ENCODE results near the gene GNAO1. TPM values are rescaled to one million over a fixed set of nuclear protein-coding genes. Genes with fewer than 3 reads are reported as not detected.

Gene GNAO1
- total and polyA plus RNA-seq, 2 donors (not counting 1 experiment from before 2014, with no cell fraction given) = 0.13 to 5.1 TPM

GRCh38 chr16:56399047-56399446 is 207.8 kb downstream of the GNAO1 start:
- H3K36me3 ChIP-seq (replicated peaks in 1 of 2; ENCODE audit: control extremely low read depth in 1 of 2, control insufficient read depth in 1 of 2, extremely low read depth in 1 of 2, insufficient read depth in 2 of 2, low read length in 1 of 2) = peaks cover 14 to 50% of the 10 kb centered on the region in 2 experiments
- no peak overlapping the region for H3K4me3 ChIP-seq (ENCODE audit: control extremely low read depth in 1 of 5, extremely low read depth in 1 of 5, insufficient read depth in 1 of 5, low read depth in 2 of 5, low read length in 4 of 5)
- no peak overlapping the region for H3K4me2 ChIP-seq (replicated peaks; ENCODE audit: low read depth, low read length, poor library complexity, severe bottlenecking)
- no peak overlapping the region for H2AFZ ChIP-seq (ENCODE audit: insufficient read depth, low read depth, low read length, poor library complexity, severe bottlenecking)
- H4K20me1 ChIP-seq (ENCODE audit: control insufficient read depth, insufficient read depth, low read length, poor library complexity, severe bottlenecking) = peaks cover 28% of the 10 kb centered on the region
- intact Hi-C loops (cut with micrococcal nuclease) = no loop called here
- H3K9ac ChIP-seq (ENCODE audit: low read length) = no peak overlapping the region
- no peaks in the 10 kb centered on the region for H3K9me3 Mint-ChIP-seq (ENCODE audit: insufficient read depth)
- peaks cover 9% of the 10 kb centered on the region for H3K4me1 Mint-ChIP-seq
- WGBS (ENCODE audit: insufficient coverage) = no CpG with 5 or more reads among the region's 2 CpGs
- H3K79me2 ChIP-seq (ENCODE audit: control insufficient read depth, insufficient read depth, low read length) = peaks cover 23% of the 10 kb centered on the region
- H3K27me3 ChIP-seq (replicated peaks in 1 of 4; ENCODE audit: control extremely low read depth in 1 of 4, control insufficient read depth in 3 of 4, insufficient read depth in 4 of 4, low read length in 3 of 4) = no peaks in the 10 kb centered on the region
- TF ChIP-seq CTCF (IDR thresholded peaks at IDR 0.05) = no peak
- TF ChIP-seq EZH2 (IDR thresholded peaks at IDR 0.05; ENCODE audit: borderline replicate concordance, insufficient read depth, low read depth, low read length, poor library complexity, severe bottlenecking) = no peak
- DNase-seq (no peak), ATAC-seq (ENCODE audit: low read depth) (no peak)
- H3K27ac Mint-ChIP-seq = no peak overlapping the region
- CTCF ChIA-PET = no interaction called here
- POLR2A ChIA-PET = no interaction called here
- H3K4me3 Mint-ChIP-seq = no peak overlapping the region
- no peak overlapping the region for H3K27ac ChIP-seq (ENCODE audit: low read length in 2 of 2)
- no peaks in the 10 kb centered on the region for H3K4me1 ChIP-seq (ENCODE audit: control insufficient read depth in 2 of 2, insufficient read depth in 2 of 2, low read length in 2 of 2)
- H3K27me3 Mint-ChIP-seq = no peaks in the 10 kb centered on the region
- H3K9me3 ChIP-seq (ENCODE audit: control extremely low read depth in 1 of 3, control insufficient read depth in 2 of 3, insufficient read depth in 1 of 3, low read length in 2 of 3) = no peaks in the 10 kb centered on the region

GRCh38 chr16:56399486-56399885 is 208.2 kb downstream of the GNAO1 start:
- intact Hi-C loops (cut with micrococcal nuclease) = no loop called here
- Histone ChIP-seq H3K27me3 (replicated peaks in 1 of 4; ENCODE audit: control extremely low read depth in 1 of 4, control insufficient read depth in 3 of 4, insufficient read depth in 4 of 4, low read length in 3 of 4) (no peaks in the 10 kb centered on the region), H3K79me2 (ENCODE audit: control insufficient read depth, insufficient read depth, low read length) (peaks cover 23% of the 10 kb centered on the region), H3K9me3 (ENCODE audit: control extremely low read depth in 1 of 3, control insufficient read depth in 2 of 3, insufficient read depth in 1 of 3, low read length in 2 of 3) (no peaks in the 10 kb centered on the region), H3K9ac (ENCODE audit: low read length) (no peak overlapping the region), H2AFZ (ENCODE audit: insufficient read depth, low read depth, low read length, poor library complexity, severe bottlenecking) (no peak overlapping the region), H3K4me1 (ENCODE audit: control insufficient read depth in 2 of 2, insufficient read depth in 2 of 2, low read length in 2 of 2) (no peaks in the 10 kb centered on the region), H3K4me2 (replicated peaks; ENCODE audit: low read depth, low read length, poor library complexity, severe bottlenecking) (no peak overlapping the region), H3K27ac (ENCODE audit: low read length in 2 of 2) (no peak overlapping the region), H3K4me3 (ENCODE audit: control extremely low read depth in 1 of 5, extremely low read depth in 1 of 5, insufficient read depth in 1 of 5, low read depth in 2 of 5, low read length in 4 of 5) (no peak overlapping the region), H3K36me3 (replicated peaks in 1 of 2; ENCODE audit: control extremely low read depth in 1 of 2, control insufficient read depth in 1 of 2, extremely low read depth in 1 of 2, insufficient read depth in 2 of 2, low read length in 1 of 2) (peaks cover 14 to 53% of the 10 kb centered on the region in 2 experiments), H4K20me1 (ENCODE audit: control insufficient read depth, insufficient read depth, low read length, poor library complexity, severe bottlenecking) (peaks cover 28% of the 10 kb centered on the region)
- no peak for ATAC-seq (ENCODE audit: low read depth)
- H3K4me3 Mint-ChIP-seq = no peak overlapping the region
- H3K4me1 Mint-ChIP-seq = peaks cover 8% of the 10 kb centered on the region
- ChIA-PET CTCF (no interaction called here), POLR2A (no interaction called here)
- TF ChIP-seq CTCF (IDR thresholded peaks at IDR 0.05) (no peak), EZH2 (IDR thresholded peaks at IDR 0.05; ENCODE audit: borderline replicate concordance, insufficient read depth, low read depth, low read length, poor library complexity, severe bottlenecking) (no peak)
- H3K9me3 Mint-ChIP-seq (ENCODE audit: insufficient read depth) = no peaks in the 10 kb centered on the region
- H3K27me3 Mint-ChIP-seq = no peaks in the 10 kb centered on the region
- no peak for DNase-seq
- H3K27ac Mint-ChIP-seq = no peak overlapping the region
- WGBS (ENCODE audit: insufficient coverage) = no CpG with 5 or more reads among the region's 2 CpGs

Data from B cell (primary cell).